Kasumi-1 (cell line): ENCODE results near the gene SIGLEC1.

Source experiments
- DNase-seq, 2 experiments: peaks; one replicate each; lab custom pipeline; 2025; lab: John Stamatoyannopoulos, UW

SIGLEC1 gene

GRCh38 chr20:3679749-3680700 is 32.4 kb downstream of the SIGLEC1 start:
- no peak for DNase-seq

DNA sequence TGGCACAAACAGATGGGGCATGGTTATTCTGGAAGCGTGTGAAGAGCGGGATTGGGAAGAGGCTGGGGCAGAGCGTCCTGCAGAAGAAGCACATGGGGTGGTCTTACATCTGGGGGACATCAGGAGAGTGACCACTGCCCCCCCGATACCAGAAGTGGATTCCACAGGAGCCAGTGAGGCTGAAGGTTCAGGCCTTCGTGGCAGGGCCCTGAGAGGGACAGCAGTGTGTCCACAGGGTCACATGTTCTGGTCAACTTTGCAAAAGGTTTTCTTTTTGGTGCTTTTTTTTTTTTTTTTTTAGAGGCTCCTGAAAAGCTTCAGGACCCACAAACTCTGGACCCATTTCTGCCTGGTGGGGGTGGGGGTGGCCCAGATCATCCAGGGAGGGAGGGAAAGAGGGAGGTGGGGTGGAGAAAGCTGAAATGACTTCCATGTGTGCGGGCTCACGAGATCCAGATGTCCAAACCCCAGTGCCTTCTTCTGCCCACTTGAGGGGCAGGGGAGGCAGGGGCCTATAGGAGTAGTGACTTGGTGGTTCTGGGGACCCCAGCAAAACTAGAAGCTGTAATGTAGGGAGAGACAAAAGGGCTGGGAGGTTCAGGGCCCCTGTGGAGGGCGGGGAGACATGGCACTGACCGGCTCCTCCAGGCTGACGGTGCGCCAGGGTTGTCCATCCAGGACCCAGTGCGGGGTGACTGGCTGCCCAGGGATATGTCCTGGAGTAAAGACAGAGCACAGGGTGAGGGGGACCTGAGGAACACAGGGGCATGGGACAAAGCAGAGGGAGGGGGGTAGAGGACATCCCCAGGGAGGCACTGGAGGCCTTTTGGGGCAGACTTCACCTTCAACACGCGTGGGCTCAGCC is 33.3 kb downstream of the SIGLEC1 start:
- no peak for DNase-seq

DNA sequence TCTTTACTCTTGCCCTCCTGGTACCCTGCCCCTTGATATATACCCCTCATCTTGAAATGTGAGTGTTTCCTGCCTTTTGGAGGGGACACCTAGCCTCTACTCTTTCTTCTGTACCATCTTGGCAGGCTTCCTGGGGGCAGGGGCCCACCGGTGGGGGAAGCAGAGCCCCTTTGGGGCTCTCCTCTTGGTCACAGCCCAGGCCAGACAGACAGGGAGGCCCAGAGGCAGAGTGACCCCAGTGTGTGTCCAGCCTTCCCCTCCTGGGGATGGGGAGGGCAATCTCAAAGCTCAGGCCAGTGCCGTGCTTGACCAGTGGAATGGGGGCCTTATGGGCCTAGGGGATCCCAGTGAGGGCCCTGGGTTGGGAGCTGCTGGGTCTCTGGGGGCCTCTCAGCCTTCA is 34.2 kb downstream of the SIGLEC1 start:
- no peak for DNase-seq

- DNase-seq: no peak
Measured at GRCh38 chr20:3677733-3678132, 34.7 kb downstream of the SIGLEC1 start.

DNA sequence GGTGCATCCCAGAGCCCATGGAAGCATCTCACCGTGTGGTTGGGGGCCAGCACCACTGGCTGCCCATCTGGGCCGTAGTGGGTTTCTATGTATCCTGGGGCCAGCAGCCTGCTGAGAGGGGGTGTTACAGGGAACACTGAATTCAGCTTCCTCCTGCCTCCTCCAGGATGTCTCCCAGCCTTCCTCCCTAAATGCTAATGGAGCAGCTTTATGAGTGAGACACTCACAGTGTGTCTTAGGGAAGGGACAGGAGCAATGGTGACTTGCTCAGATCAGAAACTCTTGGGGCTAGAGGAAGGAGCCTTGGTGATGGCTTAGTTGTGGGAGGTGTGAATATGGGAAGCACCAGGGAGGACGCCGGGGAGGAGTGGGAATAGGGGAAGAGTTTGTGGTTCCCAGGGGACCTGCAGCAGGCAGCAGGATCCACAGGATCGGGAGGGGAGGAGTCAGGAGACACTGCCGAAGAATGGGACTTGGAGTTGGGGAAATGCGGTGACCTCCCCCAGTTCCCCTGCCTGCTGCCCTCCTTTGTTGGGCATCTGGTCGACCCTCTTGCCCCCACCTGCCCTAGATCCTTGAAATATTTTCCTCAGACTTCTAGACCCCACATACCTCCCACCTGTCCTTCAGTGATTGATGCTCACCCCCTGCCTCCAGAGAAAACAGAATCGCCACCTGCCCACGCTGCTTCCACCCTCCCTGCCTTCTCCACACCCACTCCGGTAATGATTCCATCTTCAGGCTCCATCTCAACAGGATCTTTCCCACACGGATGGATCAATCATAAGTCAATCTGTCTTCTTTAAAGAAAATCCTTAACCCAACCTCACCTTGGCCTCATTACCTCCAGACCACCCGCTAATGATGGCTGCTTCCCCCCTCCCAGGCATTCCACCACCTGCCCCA is 37.2 kb downstream of the SIGLEC1 start:
- no peak for DNase-seq

GRCh38 chr20:3674447-3674846 is 38.0 kb downstream of the SIGLEC1 start:
- DNase-seq: no peak

DNA sequence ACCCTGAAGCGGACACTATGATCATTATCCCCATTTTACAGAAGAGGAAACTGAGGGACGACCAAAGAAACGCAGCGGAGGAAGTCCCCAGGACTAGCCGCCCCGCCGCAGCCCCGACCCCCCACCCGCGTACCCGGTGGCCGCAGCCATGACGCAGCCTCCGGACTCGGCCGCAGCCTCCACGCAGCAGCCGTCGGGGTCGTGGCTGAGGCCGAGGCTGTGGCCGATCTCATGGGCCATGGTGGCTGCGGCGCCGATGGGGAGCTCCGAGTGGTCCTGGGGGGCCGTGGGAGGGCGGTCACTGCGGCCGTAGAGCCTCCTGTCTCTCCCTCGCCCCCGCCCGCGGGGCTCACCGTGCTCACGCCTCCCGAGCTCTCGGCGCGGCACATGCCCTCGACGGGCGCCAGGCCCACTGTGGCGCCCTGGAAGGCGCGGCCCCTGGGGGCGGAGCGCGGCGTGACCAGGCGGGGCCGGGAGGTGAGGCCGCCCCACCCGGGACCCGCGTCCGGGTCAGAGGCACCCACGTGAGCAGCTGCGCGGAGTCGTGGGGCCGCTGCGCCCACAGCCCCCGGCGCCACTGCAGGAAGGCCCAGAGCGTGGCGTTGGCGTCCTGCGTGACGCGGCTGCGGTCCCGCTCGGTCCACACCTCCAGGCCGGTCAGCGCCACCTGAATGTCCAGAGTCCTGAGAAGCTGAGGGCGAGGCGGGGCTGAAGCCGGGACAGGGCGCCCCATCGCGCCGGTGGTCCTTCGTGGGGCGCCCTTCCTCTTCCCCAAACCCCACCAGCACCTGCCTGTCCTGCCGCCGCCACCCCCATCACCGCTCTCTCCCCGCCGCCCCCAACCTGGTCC is 39.0 kb downstream of the SIGLEC1 start:
- no peak for DNase-seq

DNA sequence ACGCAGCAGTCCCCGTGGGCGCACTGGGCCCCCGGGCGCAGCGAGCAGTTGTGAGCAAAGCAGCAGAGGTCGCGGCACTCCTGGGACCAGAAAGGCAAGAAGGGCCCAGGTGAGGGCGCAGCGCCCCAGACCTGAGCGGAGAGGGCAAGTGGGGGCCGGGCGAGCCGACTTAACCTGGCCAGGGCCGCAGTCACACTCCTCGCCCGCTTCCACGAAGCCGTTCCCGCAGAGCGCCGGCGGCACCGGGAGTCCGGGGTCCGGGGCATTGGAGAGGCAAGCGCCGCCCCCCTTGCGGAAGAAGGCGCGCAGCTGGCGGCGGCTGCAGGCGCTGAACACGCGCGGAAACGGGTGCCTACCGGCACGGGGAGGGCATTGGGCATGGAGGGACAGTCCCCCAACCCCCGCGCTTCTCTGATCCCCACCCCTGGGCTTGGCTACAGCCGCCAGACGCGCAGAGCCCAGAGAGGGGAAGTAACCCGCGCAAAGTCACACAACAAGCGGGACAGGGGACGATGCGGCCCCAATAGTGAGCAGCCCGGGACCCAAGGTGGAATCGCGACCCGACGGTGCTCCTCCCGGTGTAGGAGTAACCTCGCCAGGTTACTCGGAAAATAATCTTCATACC is 39.7 kb downstream of the SIGLEC1 start:
- peak in 1 of 2 experiments; percentile 25 for DNase-seq

DNA sequence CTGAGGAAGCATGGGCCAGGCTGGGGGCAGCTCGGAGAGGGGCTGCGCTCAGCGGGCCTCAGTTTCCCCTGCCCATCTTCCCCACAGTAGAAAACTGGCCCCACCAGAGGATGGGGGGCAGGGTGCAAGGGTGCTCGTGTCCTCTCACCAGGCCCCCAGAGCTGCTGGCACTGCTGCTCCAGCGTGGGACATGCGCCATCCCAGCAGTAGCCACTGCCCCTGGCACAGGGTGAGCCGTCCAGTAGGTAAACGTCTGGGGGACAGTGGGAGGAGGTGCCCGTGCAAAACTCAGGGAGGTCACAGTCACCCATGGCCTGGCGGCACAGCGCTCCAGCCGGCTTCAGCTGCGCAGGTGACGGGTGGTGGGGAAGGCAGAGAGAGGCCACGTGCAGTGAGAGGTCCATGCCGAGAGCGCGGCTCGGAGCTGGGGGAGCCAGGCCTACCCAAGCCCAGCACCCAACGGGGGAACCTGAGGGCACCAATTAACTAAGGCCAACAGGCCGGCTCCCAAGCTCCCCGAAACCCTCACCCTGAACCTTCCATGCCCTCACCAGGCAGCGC is 40.3 kb downstream of the SIGLEC1 start:
- DNase-seq: no peak

- DNase-seq: no peak
Measured at GRCh38 chr20:3670945-3671344, 41.5 kb downstream of the SIGLEC1 start.

DNA sequence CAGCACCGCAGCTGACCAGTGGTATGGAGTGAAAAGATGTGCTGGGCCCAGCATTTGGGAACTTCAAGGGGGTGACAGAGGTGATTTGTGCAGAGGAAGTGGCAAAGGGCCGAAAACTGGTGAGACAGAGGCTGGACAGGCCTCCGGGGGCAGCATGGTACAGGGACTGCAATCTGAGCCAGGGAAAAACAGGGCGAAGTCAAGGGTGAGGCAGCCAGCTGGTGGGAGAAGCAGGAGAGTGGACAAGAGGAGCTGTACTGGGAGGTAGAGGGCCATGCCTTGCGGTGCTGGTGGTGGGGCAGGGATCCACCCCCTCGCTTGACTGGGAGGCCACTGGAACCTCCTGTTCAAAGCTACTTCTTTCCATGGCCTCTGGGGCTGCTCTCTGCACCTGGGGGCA is 41.9 kb downstream of the SIGLEC1 start:
- DNase-seq: no peak

DNA sequence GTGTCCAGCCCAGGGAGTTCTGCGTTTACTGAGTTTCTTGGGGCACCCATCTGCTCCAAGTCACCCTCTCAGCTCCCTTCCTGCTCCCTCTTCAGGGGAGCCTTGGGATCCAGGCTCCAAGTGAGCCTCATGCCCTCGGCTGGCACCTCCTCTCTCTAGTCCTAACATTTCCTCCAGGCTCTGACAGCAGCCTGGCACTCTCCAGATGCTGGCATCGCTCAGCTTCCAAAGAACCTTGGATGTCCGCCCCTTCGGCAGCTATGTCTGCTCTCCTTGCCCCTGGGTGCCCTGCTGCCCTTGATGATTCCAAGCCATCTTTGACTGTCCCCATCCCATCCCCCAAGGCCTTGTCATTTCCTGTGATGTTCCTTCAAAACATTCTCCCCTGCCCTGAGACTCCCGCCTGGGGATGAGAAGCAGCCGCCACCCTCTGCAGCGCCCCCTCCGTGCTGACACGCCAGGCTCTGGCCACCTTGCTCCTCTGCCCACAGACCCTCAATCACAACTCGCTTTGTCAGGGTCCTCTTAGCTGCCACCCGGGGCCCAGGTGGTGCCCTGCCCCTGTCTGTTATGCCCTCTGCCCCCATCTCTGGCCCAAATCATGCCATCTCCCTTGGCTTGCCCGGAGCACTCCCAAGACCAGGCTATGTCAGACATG is 42.6 kb downstream of the SIGLEC1 start:
- DNase-seq: no peak

DNA sequence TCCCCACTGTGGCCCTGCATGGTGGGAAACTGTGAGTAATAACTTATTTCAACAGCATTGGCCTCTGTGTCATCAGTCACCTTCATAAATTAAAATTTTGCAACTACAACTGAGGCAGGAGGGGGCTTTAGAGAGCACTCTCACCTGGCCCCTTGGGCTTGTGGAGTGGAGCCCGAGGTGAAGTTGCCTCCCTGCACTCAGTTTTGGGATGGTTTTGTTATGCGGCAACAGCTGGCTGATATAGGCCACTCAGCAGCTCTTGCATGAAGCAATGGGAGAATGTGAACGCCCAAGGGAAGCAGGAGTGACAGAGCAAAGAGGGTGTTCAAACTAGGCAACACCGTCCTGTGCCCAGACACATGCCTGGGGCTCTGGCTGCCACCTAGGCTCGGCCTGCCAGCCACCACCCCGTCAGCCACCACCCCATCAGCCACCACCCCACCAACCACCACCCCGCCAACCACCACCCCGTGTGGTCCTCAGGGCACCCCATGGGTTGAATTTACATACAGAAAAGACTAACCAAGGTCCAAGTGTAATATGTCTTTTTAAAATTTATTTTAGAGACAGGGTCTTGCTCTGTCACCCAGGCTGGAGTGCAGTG is 44.9 kb downstream of the SIGLEC1 start:
- no peak for DNase-seq

DNA sequence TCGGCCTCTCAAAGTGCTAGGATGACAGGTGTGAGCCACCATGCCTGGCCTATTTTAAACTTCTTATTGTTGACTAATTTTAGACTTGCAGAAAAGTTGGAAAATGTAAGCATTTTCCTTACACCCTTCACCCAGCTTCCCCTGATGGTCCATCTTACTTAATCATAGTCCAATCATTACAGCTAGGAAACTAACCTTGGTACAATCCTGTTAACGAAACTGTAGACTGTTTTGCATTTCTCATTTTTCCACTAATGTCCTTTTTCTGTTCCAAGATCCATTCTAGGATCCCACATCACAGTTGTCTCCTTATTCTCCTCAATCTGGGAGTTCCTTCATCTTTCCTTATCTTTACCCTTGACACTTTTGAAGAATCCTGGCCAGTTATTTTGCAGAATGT is 48.5 kb downstream of the SIGLEC1 start:
- no peak for DNase-seq

- DNase-seq: no peak
Measured at GRCh38 chr20:3663031-3663701, 49.2 kb downstream of the SIGLEC1 start, which contains the start of gene GFRA4. Gene GFRA4 (minus strand): TSS chr20:3663399. CDS start chr20:3663399, 0 bp downstream.
